Endothelial cell of umbilical vein (primary cell): ENCODE results near the gene GJC3. TPM values are rescaled to one million over a fixed set of nuclear protein-coding genes. Genes with fewer than 3 reads are reported as not detected.

Experiments used
- BruUV-seq: library from RNA; stranded (reverse); fragments of 400-500 nt; replicated peaks from 2 replicates; lab custom pipeline; 2021; lab: Mats Ljungman, UMichigan
- CTCF ChIA-PET: fragments of 300-600, 350-600 bp; sonication (Branson Sonifier 250); formaldehyde crosslinking; loops from one replicate; lab custom pipeline; 2021; ENCODE audit warnings: antibody characterized with exemption, inconsistent platforms; lab: Charles Lee
- POLR2A ChIA-PET: fragments of 300-600, 350-600 bp; sonication (Branson Sonifier 250); formaldehyde crosslinking; loops from one replicate; lab custom pipeline; 2021; ENCODE audit warnings: antibody characterized with exemption, inconsistent platforms; lab: Charles Lee
- DNase-seq: peaks from one replicate; pipeline ENCODE4 v3.0.0-alpha.2; 2011; ENCODE audit warnings: low read depth, low spot score
- FAIRE-seq: peaks from 2 replicates; lab custom pipeline; 2011; peaks lifted over from hg19 to GRCh38; lab: Jason Lieb, UNC
- H2AFZ ChIP-seq: 2 replicates; pipeline ENCODE4 v1.6.0; 2012; ENCODE audit warnings: low read depth, low read length, control low read depth, inconsistent platforms
- H3K27ac ChIP-seq: 2 replicates; pipeline ENCODE4 v1.5.1; 2011; ENCODE audit warnings: low read depth, mild to moderate bottlenecking, control low read depth, low read length, moderate library complexity; ENCODE audit not compliant: insufficient read depth
- H3K27me3 ChIP-seq, 2 experiments: 2 replicates each; pipeline versions ENCODE4 v1.6.0 to v1.6.1; 2011; ENCODE audit warnings: low read length in 2 of 2, mixed read lengths in 1 of 2; ENCODE audit not compliant: control insufficient read depth in 2 of 2, insufficient read depth in 2 of 2
- H3K36me3 ChIP-seq, 2 experiments: 2 replicates in 1 of 2; 3 replicates in 1 of 2; pipeline ENCODE4 v1.5.1; 2011; ENCODE audit warnings: low read length in 2 of 2, mild to moderate bottlenecking in 1 of 2, moderate library complexity in 1 of 2; ENCODE audit not compliant: control insufficient read depth in 2 of 2, insufficient read depth in 2 of 2; ENCODE audit errors: extremely low read depth in 1 of 2
- H3K4me1 ChIP-seq: 3 replicates; pipeline ENCODE4 v1.5.1; 2011; ENCODE audit warnings: mild to moderate bottlenecking, low read length; ENCODE audit not compliant: control insufficient read depth, insufficient read depth; ENCODE audit errors: extremely low read depth
- H3K4me2 ChIP-seq: 2 replicates; pipeline ENCODE4 v1.6.1; 2011; ENCODE audit warnings: low read length, control low read depth, mixed read lengths; ENCODE audit not compliant: insufficient read depth
- H3K4me3 ChIP-seq, 3 experiments: fragments of 200-600 bp in 1 of 3; sonication (generic), shearing (Covaris generic) in 1 of 3; replicated peaks in 1 of 3; 2 replicates each; pipeline ENCODE4 v1.5.1; 2011 to 2016; ENCODE audit warnings: control low read depth in 3 of 3, low read length in 3 of 3, mild to moderate bottlenecking in 2 of 3, inconsistent platforms in 1 of 3, low read depth in 1 of 3, moderate library complexity in 1 of 3; ENCODE audit not compliant: insufficient read depth in 1 of 3
- H3K79me2 ChIP-seq: 2 replicates; pipeline ENCODE4 v1.6.0; 2012; ENCODE audit warnings: low read length, inconsistent platforms; ENCODE audit not compliant: control insufficient read depth, insufficient read depth
- H3K9ac ChIP-seq: replicated peaks from 2 replicates; pipeline ENCODE3; 2011; ENCODE audit warnings: low read length, control low read depth; ENCODE audit not compliant: insufficient read depth; ENCODE audit errors: extremely low read depth
- H3K9me1 ChIP-seq: replicated peaks from 3 replicates; pipeline ENCODE4 v1.6.0; 2011; ENCODE audit warnings: mild to moderate bottlenecking, low read length; ENCODE audit not compliant: control insufficient read depth, insufficient read depth; ENCODE audit errors: extremely low read depth
- H3K9me3 ChIP-seq: replicated peaks from 2 replicates; pipeline ENCODE4 v1.5.1; 2012; ENCODE audit warnings: low read length, inconsistent platforms; ENCODE audit not compliant: control insufficient read depth, insufficient read depth
- H4K20me1 ChIP-seq: replicated peaks from 2 replicates; pipeline ENCODE3; 2011; ENCODE audit warnings: mild to moderate bottlenecking, low read length; ENCODE audit not compliant: control insufficient read depth, insufficient read depth; ENCODE audit errors: extremely low read depth
- CTCF ChIP-seq, 2 donors: IDR thresholded peaks; 1 replicate in 1 of 2; 2 replicates in 1 of 2; pipeline ENCODE4 v1.5.1; 2011; ENCODE audit warnings: low read length in 2 of 2, mild to moderate bottlenecking in 2 of 2, moderate library complexity in 2 of 2, control low read depth in 1 of 2, inconsistent platforms in 1 of 2, low read depth in 1 of 2; ENCODE audit not compliant: insufficient read depth in 1 of 2; ENCODE audit errors: extremely low read depth in 1 of 2
- EZH2 ChIP-seq: IDR thresholded peaks from 2 replicates; pipeline ENCODE4 v1.6.1; 2012; ENCODE audit warnings: borderline replicate concordance, low read depth, mild to moderate bottlenecking, moderate library complexity, low read length, inconsistent platforms; ENCODE audit not compliant: severe bottlenecking
- FOS ChIP-seq: IDR thresholded peaks from 2 replicates; pipeline ENCODE4 v1.6.1; 2011; ENCODE audit warnings: mild to moderate bottlenecking, low read length, moderate library complexity, borderline replicate concordance; ENCODE audit not compliant: insufficient read depth
- GATA2 ChIP-seq: IDR thresholded peaks from 2 replicates; pipeline ENCODE4 v1.7.0; 2011; ENCODE audit warnings: low read depth, mild to moderate bottlenecking, moderate library complexity, mixed read lengths, low read length; ENCODE audit not compliant: insufficient read length, insufficient read depth
- JUN ChIP-seq: IDR thresholded peaks from 2 replicates; pipeline ENCODE4 v1.6.1; 2011; ENCODE audit warnings: borderline replicate concordance, low read depth; ENCODE audit not compliant: insufficient read length, insufficient read depth
- MAX ChIP-seq: IDR thresholded peaks from 2 replicates; pipeline ENCODE4 v1.6.1; 2011; ENCODE audit not compliant: insufficient read depth, insufficient read length
- MYC ChIP-seq: IDR thresholded peaks from one replicate; pipeline ENCODE4 v1.6.1; 2011; ENCODE audit warnings: mild to moderate bottlenecking, low read depth, low read length
- POLR2A ChIP-seq: IDR thresholded peaks from 2 replicates; pipeline ENCODE4 v1.6.1; 2012; ENCODE audit warnings: low read depth, mild to moderate bottlenecking, control low read depth, low read length
- POLR2AphosphoS5 ChIP-seq: IDR thresholded peaks from 2 replicates; pipeline ENCODE4 v1.6.1; 2012; ENCODE audit warnings: low read depth, mild to moderate bottlenecking, control low read depth, low read length, moderate library complexity; ENCODE audit not compliant: insufficient read depth
- dilution Hi-C: fragments of 300-500 bp; cut with MboI; formaldehyde crosslinking; loops from one replicate; pipeline ENCODE4 v1.15.0; 2019; ENCODE audit warnings: low sequenced_read_pairs; ENCODE audit not compliant: extremely low pct_ligation_motif_present
- intact Hi-C: fragments of 100-400 bp; cut with micrococcal nuclease; formaldehyde crosslinking; loops from one replicate; pipeline ENCODE4 v1.10.0; 2022
- polyA plus RNA-seq, 4 experiments: library from polyadenylated mRNA; depleted of rRNA in 3 of 4; stranded (reverse) in 3 of 4; unstranded in 1 of 4; fragments of >200 nt; gene quantifications; 2 replicates each; pipeline versions ENCODE4 v1.2.1 to v1.2.3, GENCODE V29; 2011 to 2012; ENCODE audit warnings: missing spikeins in 1 of 4
- total RNA-seq: library from RNA; stranded (reverse); gene quantifications from 2 replicates; pipeline ENCODE4 v1.2.3, GENCODE V29; 2021

GJC3 gene
- total and polyA plus RNA-seq, 2 donors (not counting 3 experiments of a cell fraction or from before 2014, with no cell fraction given) = 0.28 TPM; not detected in 1

DNA sequence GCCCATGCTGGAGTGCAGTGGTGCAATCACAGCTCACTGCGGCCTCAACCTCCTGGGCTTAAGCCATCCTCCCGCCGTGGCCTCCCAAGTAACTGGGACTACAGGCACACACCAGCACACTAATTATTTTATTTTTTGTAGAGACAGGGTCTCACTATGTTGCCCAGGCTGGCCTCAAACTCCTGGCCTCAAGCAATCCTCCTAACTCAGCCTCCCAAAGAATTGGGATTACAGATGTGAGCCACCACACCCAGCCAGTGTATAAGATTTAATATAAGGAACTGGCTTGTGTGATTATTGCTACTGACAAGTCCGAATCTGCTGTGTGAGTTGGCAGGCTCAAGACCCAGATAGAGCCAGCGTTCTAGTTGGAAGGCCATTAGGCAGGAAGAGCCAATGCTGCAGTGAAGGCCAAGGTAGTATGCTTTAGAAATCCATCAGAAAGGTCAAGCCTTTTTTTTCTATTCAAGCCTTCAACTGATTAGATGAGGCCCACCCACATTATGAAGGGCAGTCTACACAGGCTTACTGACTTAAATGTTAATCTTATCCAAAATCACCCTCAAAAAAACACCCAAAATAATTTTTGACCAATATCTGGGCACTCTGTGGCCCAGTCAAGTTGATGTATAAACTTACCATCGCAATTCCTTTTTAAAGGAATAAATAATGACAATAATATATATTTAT, 29.4 kb downstream of the GJC3 start:
- Histone ChIP-seq H3K36me3 (peaks cover 9 to 12% of the 10 kb centered on the region in 2 experiments), H2AFZ (no peak overlapping the region), H3K4me2 (no peak overlapping the region), H3K9me1 (no peaks in the 10 kb centered on the region), H3K27me3 (no peaks in the 10 kb centered on the region), H3K9ac (no peak overlapping the region), H3K9me3 (no peaks in the 10 kb centered on the region), H3K27ac (no peak overlapping the region), H4K20me1 (no peaks in the 10 kb centered on the region), H3K4me1 (no peaks in the 10 kb centered on the region), H3K4me3 (no peak overlapping the region), H3K79me2 (no peaks in the 10 kb centered on the region)
- DNase-seq (no peak), FAIRE-seq (no peak)
- intact Hi-C loops = no loop called here
- ChIA-PET POLR2A (no interaction called here), CTCF (no interaction called here)
- no TSS peak for BruUV-seq
- dilution Hi-C loops = no loop called here
- TF ChIP-seq MAX (no peak), POLR2AphosphoS5 (no peak), FOS (no peak)

- H2AFZ ChIP-seq = no peak overlapping the region
Measured at GRCh38 chr7:99898836-99899235, 30.6 kb downstream of the GJC3 start.

More at GRCh38 chr7:99898836-99899235, 30.6 kb downstream of the GJC3 start:
- ChIA-PET POLR2A (no interaction called here), CTCF (no interaction called here)
- FAIRE-seq (no peak), DNase-seq (no peak)
- no peaks in the 10 kb centered on the region for H3K4me1 ChIP-seq
- no peak overlapping the region for H3K9ac ChIP-seq
- H3K4me2 ChIP-seq = no peak overlapping the region
- BruUV-seq = no TSS peak
- H3K4me3 ChIP-seq = no peak overlapping the region
- no peak overlapping the region for H3K27ac ChIP-seq
- H3K9me1 ChIP-seq = no peaks in the 10 kb centered on the region
- no peaks in the 10 kb centered on the region for H3K27me3 ChIP-seq
- no peaks in the 10 kb centered on the region for H4K20me1 ChIP-seq
- peaks cover 9 to 12% of the 10 kb centered on the region in 2 experiments for H3K36me3 ChIP-seq
- dilution Hi-C loops = no loop called here
- TF ChIP-seq POLR2A (no peak), EZH2 (no peak), CTCF (IDR thresholded peaks at IDR 0.05; ENCODE audit: extremely low read depth in 1 of 2, insufficient read depth in 1 of 2, low read depth in 1 of 2, low read length in 2 of 2) (no peak), GATA2 (no peak), POLR2AphosphoS5 (no peak), MYC (no peak), MAX (no peak), JUN (no peak), FOS (no peak)
- H3K79me2 ChIP-seq = no peaks in the 10 kb centered on the region
- H3K9me3 ChIP-seq = no peaks in the 10 kb centered on the region
- intact Hi-C loops = no loop called here
